GM12864 (cell line): Measurements from ENCODE around the gene RIPK4.

Source experiments
- DNase-seq: peaks from one replicate; pipeline ENCODE4 v3.0.0-alpha.2; 2011; ENCODE audit warnings: low read depth
- H3K4me3 ChIP-seq: 2 replicates; pipeline ENCODE4 v1.5.1; 2011; ENCODE audit warnings: mild to moderate bottlenecking, low read depth, low read length, control low read depth
- CTCF ChIP-seq: IDR thresholded peaks from 2 replicates; pipeline ENCODE4 v1.5.1; 2011; ENCODE audit warnings: low read depth, mild to moderate bottlenecking, moderate library complexity, low read length, control low read depth, inconsistent platforms; ENCODE audit errors: missing control alignments

The RIPK4 gene

GRCh38 chr21:41776778-41777177, 9.9 kb upstream of the RIPK4 start:
- H3K4me3 ChIP-seq: no peak overlapping the region
- no peak for TF ChIP-seq CTCF
- no peak for DNase-seq

- TF ChIP-seq CTCF: no peak
- H3K4me3 ChIP-seq: no peak overlapping the region
- no peak for DNase-seq
Measured at GRCh38 chr21:41775149-41775472, 8.3 kb upstream of the RIPK4 start.

GRCh38 chr21:41774467-41775148, 7.8 kb upstream of the RIPK4 start:
- H3K4me3 ChIP-seq: no peak overlapping the region
- TF ChIP-seq CTCF: no peak
- DNase-seq: no peak

- TF ChIP-seq CTCF: no peak
- no peak for DNase-seq
- no peak overlapping the region for H3K4me3 ChIP-seq
Measured at GRCh38 chr21:41772351-41773080, 5.7 kb upstream of the RIPK4 start.

- no peak for TF ChIP-seq CTCF
- no peak for DNase-seq
- no peak overlapping the region for H3K4me3 ChIP-seq
Measured at GRCh38 chr21:41771625-41771945, 4.7 kb upstream of the RIPK4 start.

GRCh38 chr21:41770901-41771624, 4.2 kb upstream of the RIPK4 start:
- no peak overlapping the region for H3K4me3 ChIP-seq
- no peak for DNase-seq
- no peak for TF ChIP-seq CTCF
